HG03064 (cell line): ENCODE data around the gene GTF2IRD2.
"Not testable (repeated sequence)": the region's sequence is repeated elsewhere in the genome, so short reads cannot be mapped to it uniquely, and the experiment has no call there.

Experiments used
- ATAC-seq: cut with Tn5 transposase; IDR thresholded peaks from one replicate; pipeline ENCODE4 v1.9.1; 2021; ENCODE audit warnings: low read depth; ENCODE audit not compliant: unreplicated experiment

Gene GTF2IRD2

GRCh38 chr7:74788369-74789150, 62.8 kb downstream of the GTF2IRD2 start:
- peak; percentile 82 for ATAC-seq

GRCh38 chr7:74783595-74783994, 67.8 kb downstream of the GTF2IRD2 start:
- ATAC-seq: not testable (repeated sequence)

GRCh38 chr7:74781746-74782145, 69.7 kb downstream of the GTF2IRD2 start:
- not testable (repeated sequence) for ATAC-seq

- ATAC-seq: not testable (repeated sequence)
Measured at GRCh38 chr7:74779053-74779452, 72.4 kb downstream of the GTF2IRD2 start.

- not testable (repeated sequence) for ATAC-seq
Measured at GRCh38 chr7:74775111-74775510, 76.3 kb downstream of the GTF2IRD2 start.

GRCh38 chr7:74773760-74774750, 77.3 kb downstream of the GTF2IRD2 start, which contains the start of gene NCF1:
TSS of gene NCF1 (plus strand) at chr7:74774011. CDS start at chr7:74774032, 21 bp downstream.
- ATAC-seq: peak; percentile 54

- not testable (repeated sequence) for ATAC-seq
Measured at GRCh38 chr7:74772093-74772492, 79.3 kb downstream of the GTF2IRD2 start.

GRCh38 chr7:74770062-74770461, 81.3 kb downstream of the GTF2IRD2 start:
- ATAC-seq: not testable (repeated sequence)

- ATAC-seq: not testable (repeated sequence)
Measured at GRCh38 chr7:74766991-74767390, 84.4 kb downstream of the GTF2IRD2 start.

- ATAC-seq: not testable (repeated sequence)
Measured at GRCh38 chr7:74766509-74766908, 84.9 kb downstream of the GTF2IRD2 start.

- ATAC-seq: not testable (repeated sequence)
Measured at GRCh38 chr7:74765205-74765918, 86.0 kb downstream of the GTF2IRD2 start.

- ATAC-seq: not testable (repeated sequence)
Measured at GRCh38 chr7:74758982-74759381, 92.4 kb downstream of the GTF2IRD2 start.

GRCh38 chr7:74758268-74758667, 93.1 kb downstream of the GTF2IRD2 start:
- ATAC-seq: not testable (repeated sequence)

- ATAC-seq: not testable (repeated sequence)
Measured at GRCh38 chr7:74756673-74757072, 94.7 kb downstream of the GTF2IRD2 start.

GRCh38 chr7:74753921-74754482, 97.4 kb downstream of the GTF2IRD2 start:
- not testable (repeated sequence) for ATAC-seq
